Prostate gland (tissue), 1 donor: ENCODE measurements around the gene TMX2.

Experiments used
- POLR2A ChIP-seq: fragments of 450-650 bp; IDR thresholded peaks from one replicate; pipeline ENCODE4 v1.6.1; 2016; ENCODE audit warnings: antibody characterized with exemption, mild to moderate bottlenecking
- POLR2AphosphoS5 ChIP-seq: sonication (generic); formaldehyde crosslinking; IDR thresholded peaks from one replicate; pipeline ENCODE4 v1.6.1; 2017; ENCODE audit warnings: antibody characterized with exemption

GRCh38 chr11:57787006-57787604 lies 74.7 kb downstream of the TMX2 start:
- TF ChIP-seq POLR2AphosphoS5, result no peak
- no peak for TF ChIP-seq POLR2A
